Sigmoid colon (tissue), 7 donors: ENCODE results near the gene CCDC92B. TPM values are rescaled to one million over a fixed set of nuclear protein-coding genes. Genes with fewer than 3 reads are reported as not detected.
A peak's percentile ranks its signal among the peaks of the same experiment; 100 is the strongest.

Source experiments
- DNase-seq: peaks from one replicate; pipeline ENCODE4 v3.0.0-alpha.2; 2019
- H3K27ac ChIP-seq, 4 donors: fragments of 200-600 bp; sonication (generic); one replicate each; pipeline ENCODE4 v1.5.1; 2016 to 2019; ENCODE audit warnings: mild to moderate bottlenecking in 1 of 4
- H3K27me3 ChIP-seq, 3 donors: fragments of 200-600 bp; sonication (generic); one replicate each; pipeline ENCODE4 v1.5.1; 2019; ENCODE audit warnings: mild to moderate bottlenecking in 1 of 3
- H3K36me3 ChIP-seq, 4 donors: fragments of 200-600 bp; sonication (generic); one replicate each; pipeline ENCODE4 v1.5.1; 2016 to 2019
- H3K4me1 ChIP-seq, 4 donors: fragments of 200-600 bp; sonication (generic); one replicate each; pipeline ENCODE4 v1.5.1; 2017 to 2019
- H3K4me3 ChIP-seq, 4 donors: fragments of 200-600 bp; sonication (generic); one replicate each; pipeline ENCODE4 v1.5.1; 2017 to 2019; ENCODE audit warnings: mild to moderate bottlenecking in 2 of 4, moderate library complexity in 1 of 4
- H3K9me3 ChIP-seq, 4 donors: fragments of 200-600 bp in 3 of 4; sonication (generic) in 3 of 4; one replicate each; pipeline versions ENCODE4 v1.5.1 to v1.6.1; 2013 to 2019
- EP300 ChIP-seq, 4 donors: sonication (generic); formaldehyde crosslinking; IDR thresholded peaks; one replicate each; pipeline ENCODE4 v1.6.1; 2017; ENCODE audit warnings: antibody characterized with exemption in 4 of 4
- POLR2A ChIP-seq, 2 donors: fragments of 450-650 bp; IDR thresholded peaks; one replicate each; pipeline ENCODE4 v1.6.1; 2016; ENCODE audit warnings: antibody characterized with exemption in 2 of 2, mild to moderate bottlenecking in 2 of 2, moderate library complexity in 2 of 2
- POLR2AphosphoS5 ChIP-seq, 4 donors: sonication (generic); formaldehyde crosslinking; IDR thresholded peaks; one replicate each; pipeline ENCODE4 v1.6.1; 2017; ENCODE audit warnings: antibody characterized with exemption in 4 of 4
- WGBS, 2 donors: extraction: QIAGEN DNeasy Blood & Tissue Kit; methylation state at CpG; one replicate each; pipeline ENCODE4 v1.1.7; 2013; 5-methylcytosine and 5-hydroxymethylcytosine counted together
- intact Hi-C: fragments of 100-400 bp; cut with DNase I; formaldehyde crosslinking; loops from one replicate; pipeline ENCODE4 v1.15.1; 2023
- polyA plus RNA-seq, 3 donors: library from polyadenylated mRNA; stranded (reverse); fragments of 200-250 nt; gene quantifications; one replicate each; pipeline ENCODE4 v1.2.3, GENCODE V29; 2013
- total RNA-seq, 4 donors: library from RNA; depleted of rRNA; stranded (reverse); fragments of >200 nt; gene quantifications; one replicate each; pipeline ENCODE4 v1.1.0, GENCODE V29; 2016
- TF ChIP-seq, protein P1 (sequence below), 4 experiments: fragments of 450-650 bp in 3 of 4; fragments of 200-600 bp in 1 of 4; IDR thresholded peaks; one replicate each; pipeline ENCODE4 v1.5.1; 2016 to 2019; ENCODE audit warnings: antibody characterized with exemption in 4 of 4, mild to moderate bottlenecking in 3 of 4, moderate library complexity in 2 of 4
- donor health status: healthy with polysubstance abuse.
- donor health status: Bipolar disorder and iron deficiency.
- donor health status: healthy.

Gene CCDC92B
- total and polyA plus RNA-seq, 7 donors = under 0.01 to 0.77 (median 0.18) TPM; not detected in 3

DNA sequence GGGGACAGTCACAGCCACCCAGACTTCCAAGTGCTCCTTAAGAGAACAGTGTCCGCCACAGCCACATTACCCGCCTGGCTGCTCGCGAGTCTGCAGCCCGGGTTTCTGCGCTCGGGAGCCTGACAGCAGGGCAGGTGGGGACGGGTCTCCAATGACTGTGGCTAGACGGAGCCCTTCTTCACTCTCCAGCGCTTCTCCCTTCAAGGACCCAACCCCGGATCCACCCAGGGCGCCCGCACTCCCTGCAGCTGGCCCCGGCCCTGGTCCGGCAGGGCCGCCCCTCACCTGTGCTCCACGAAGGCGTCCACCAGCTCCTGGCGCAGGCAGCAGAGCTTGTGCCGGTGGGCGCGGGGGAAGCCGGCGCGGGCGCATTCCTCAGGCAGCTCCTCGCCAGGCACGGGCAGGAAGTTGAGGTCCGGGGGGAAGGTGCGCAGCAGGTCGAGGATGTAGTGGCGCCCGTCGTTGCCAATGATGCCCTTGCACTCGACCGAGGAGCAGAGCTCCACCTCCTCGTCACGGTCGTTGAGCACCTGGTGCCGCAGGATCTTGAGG is 51.8 kb downstream of the CCDC92B start:
- Histone ChIP-seq H3K36me3 (peaks cover 61 to 100% (median 84%) of the 10 kb centered on the region in 4 donors), H3K4me3 (no peak overlapping the region), H3K27me3 (no peaks in the 10 kb centered on the region), H3K4me1 (peaks cover 0 to 11% (median 0%) of the 10 kb centered on the region in 4 donors), H3K9me3 (no peaks in the 10 kb centered on the region), H3K27ac (no peak overlapping the region)
- 96% methylated on average over 40 of the region's 40 CpGs for WGBS, 2 donors
- DNase-seq = peak; percentile 57
- no peak for TF ChIP-seq POLR2A (IDR thresholded peaks at IDR 0.05)
- TF ChIP-seq, protein P1, sequence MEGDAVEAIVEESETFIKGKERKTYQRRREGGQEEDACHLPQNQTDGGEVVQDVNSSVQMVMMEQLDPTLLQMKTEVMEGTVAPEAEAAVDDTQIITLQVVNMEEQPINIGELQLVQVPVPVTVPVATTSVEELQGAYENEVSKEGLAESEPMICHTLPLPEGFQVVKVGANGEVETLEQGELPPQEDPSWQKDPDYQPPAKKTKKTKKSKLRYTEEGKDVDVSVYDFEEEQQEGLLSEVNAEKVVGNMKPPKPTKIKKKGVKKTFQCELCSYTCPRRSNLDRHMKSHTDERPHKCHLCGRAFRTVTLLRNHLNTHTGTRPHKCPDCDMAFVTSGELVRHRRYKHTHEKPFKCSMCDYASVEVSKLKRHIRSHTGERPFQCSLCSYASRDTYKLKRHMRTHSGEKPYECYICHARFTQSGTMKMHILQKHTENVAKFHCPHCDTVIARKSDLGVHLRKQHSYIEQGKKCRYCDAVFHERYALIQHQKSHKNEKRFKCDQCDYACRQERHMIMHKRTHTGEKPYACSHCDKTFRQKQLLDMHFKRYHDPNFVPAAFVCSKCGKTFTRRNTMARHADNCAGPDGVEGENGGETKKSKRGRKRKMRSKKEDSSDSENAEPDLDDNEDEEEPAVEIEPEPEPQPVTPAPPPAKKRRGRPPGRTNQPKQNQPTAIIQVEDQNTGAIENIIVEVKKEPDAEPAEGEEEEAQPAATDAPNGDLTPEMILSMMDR (IDR thresholded peaks at IDR 0.05) = no peak
- TF ChIP-seq EP300 (IDR thresholded peaks at IDR 0.05) = no peak
- TF ChIP-seq POLR2AphosphoS5 (IDR thresholded peaks at IDR 0.05) = no peak
- intact Hi-C loops = no loop called here

DNA sequence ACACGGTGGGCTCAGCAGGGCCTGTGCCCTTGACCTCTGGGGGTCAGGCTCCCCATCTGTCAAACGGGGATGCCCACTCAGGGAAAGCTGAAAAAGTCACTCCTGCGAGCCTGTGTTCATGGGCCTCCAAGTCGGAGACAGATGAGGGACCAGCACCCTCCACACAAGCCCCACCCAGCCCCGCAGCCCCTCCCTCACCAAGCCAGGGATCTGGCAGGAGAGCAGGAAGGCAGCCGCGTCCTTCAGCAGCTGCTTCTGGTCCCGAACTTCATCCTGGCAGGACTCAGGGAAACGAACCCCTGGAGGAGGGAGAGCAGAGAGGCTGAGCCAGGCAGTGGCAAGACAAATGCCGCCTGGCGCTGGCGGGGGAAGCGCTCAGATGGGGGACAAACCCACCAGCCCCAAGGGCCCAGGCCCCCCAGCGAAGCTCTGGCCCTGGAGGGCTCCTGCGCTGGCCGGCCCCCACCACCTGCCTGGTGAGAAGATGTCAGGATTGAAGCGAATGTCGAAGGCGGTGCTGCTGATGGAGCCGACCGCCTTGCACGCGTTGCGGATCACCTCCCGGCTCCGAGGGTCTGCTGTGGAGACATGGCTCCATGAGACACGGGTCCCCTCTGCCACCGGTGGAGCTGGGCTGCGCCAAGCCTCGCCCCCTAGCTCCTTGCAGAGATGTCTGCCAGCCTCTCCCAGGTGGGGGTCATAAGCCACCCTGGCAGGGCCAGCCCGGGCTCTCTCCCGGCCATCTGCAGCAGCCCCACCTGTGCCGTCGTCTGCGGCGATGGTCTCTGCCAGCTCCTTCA is 53.3 kb downstream of the CCDC92B start:
- Histone ChIP-seq H3K9me3 (no peaks in the 10 kb centered on the region), H3K36me3 (peaks cover 63 to 100% (median 82%) of the 10 kb centered on the region in 4 donors), H3K27me3 (no peaks in the 10 kb centered on the region), H3K4me3 (no peak overlapping the region), H3K27ac (no peak overlapping the region), H3K4me1 (no peaks in the 10 kb centered on the region)
- TF ChIP-seq POLR2A (IDR thresholded peaks at IDR 0.05) = no peak
- no peak for TF ChIP-seq EP300 (IDR thresholded peaks at IDR 0.05)
- TF ChIP-seq, protein P1 (IDR thresholded peaks at IDR 0.05) = no peak
- 88 to 92% methylated on average over 36 of the region's 36 CpGs for WGBS, 2 donors
- DNase-seq = peak; percentile 68
- intact Hi-C loops = no loop called here

DNA sequence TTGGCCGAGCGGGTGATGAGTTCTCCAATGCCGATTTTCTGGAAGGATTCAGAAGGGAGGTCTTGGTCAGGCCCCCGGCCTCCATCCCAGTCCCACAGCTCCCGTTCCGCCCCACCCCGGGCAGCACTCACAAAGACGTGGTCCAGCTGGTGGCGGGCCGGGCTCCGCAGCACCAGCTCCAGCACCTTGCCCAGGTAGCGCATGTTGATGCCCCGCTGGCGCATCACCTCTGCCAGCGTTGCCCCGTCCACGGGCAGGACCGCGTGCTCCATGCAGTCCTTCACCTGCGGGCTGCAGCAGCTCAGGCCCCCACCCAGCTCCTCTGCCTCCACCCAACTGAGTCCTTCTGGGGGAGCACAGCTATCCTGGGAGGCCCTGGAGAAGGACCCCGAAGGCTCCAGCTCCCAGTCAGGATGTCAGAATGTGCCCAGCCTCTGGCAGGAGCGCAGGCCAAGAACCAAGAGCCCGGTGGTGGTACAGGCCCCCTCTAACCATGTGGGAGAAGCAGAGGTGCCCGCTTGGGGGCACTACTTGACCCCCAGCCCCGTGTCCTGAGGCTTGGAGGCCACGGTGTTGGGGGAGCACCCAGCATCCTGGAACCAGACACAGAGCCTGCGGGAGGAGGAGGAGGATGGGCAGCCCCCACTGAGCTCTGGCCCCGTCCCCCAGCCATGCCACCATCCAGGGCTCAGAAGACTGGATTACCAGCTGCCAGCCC is 54.0 kb downstream of the CCDC92B start:
- Histone ChIP-seq H3K27ac (no peak overlapping the region), H3K9me3 (no peaks in the 10 kb centered on the region), H3K36me3 (peaks cover 58 to 100% (median 78%) of the 10 kb centered on the region in 4 donors), H3K4me1 (no peaks in the 10 kb centered on the region), H3K27me3 (no peaks in the 10 kb centered on the region), H3K4me3 (no peak overlapping the region)
- intact Hi-C loops = no loop called here
- TF ChIP-seq, protein P1 (IDR thresholded peaks at IDR 0.05) = no peak
- TF ChIP-seq EP300 (IDR thresholded peaks at IDR 0.05) (no peak), POLR2AphosphoS5 (IDR thresholded peaks at IDR 0.05) (no peak), POLR2A (IDR thresholded peaks at IDR 0.05) (no peak)
- peak; percentile 48 for DNase-seq
- 92 to 96% methylated on average over 28 of the region's 28 CpGs for WGBS, 2 donors

DNA sequence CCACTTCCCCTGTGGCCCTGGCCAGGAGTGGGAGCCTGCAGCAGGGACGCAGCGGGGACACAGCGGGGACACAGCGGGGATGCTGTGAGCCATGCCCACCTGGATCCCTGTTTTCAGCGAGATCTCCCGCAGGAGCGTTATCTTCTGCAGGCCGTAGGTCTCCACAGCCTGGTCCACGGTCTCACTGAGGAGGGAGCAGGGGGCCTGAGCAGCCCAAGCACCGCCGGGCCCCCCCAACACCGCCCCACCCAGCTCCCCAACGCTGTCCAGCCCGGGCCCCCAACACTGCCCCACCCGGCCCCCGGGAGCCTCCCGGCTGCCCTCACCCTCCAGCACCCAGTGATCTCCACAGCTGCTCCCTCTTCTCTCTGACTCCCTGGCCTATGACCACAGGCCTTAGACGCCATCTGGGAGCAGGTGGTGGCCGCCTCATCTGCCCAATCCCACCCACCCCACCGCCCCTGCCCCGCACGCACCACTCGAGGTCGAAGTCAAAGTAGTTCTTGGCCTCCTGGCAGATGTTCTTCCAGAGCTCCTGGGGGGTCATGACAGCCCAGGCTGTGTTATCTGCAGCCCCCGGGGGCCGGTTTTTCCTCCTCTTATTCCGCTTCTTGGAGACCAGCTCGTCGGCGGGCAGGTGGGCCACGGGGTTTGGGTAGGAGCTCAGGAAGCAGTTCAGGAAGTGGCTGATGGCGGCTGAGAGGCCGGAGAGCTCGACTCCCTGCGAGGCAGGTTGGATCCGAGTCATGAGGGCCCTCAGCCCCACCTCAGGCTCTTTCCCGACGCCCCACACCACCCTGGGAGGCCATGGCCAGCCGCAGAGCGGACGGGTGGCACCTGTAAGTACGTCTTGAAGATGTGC is 54.8 kb downstream of the CCDC92B start:
- intact Hi-C loops = no loop called here
- Histone ChIP-seq H3K4me1 (peaks cover 0 to 3% (median under 1%) of the 10 kb centered on the region in 4 donors), H3K27ac (no peak overlapping the region), H3K36me3 (peaks cover 51 to 100% (median 72%) of the 10 kb centered on the region in 4 donors), H3K9me3 (no peaks in the 10 kb centered on the region), H3K27me3 (no peaks in the 10 kb centered on the region), H3K4me3 (no peak overlapping the region)
- TF ChIP-seq POLR2A (IDR thresholded peaks at IDR 0.05) (no peak), EP300 (IDR thresholded peaks at IDR 0.05) (no peak), POLR2AphosphoS5 (IDR thresholded peaks at IDR 0.05) (no peak)
- TF ChIP-seq, protein P1 (IDR thresholded peaks at IDR 0.05) = no peak
- DNase-seq = peak; percentile 61
- 93 to 94% methylated on average over 42 of the region's 42 CpGs for WGBS, 2 donors
